ENCODE data around the gene NALCN. TPM values are rescaled to one million over a fixed set of nuclear protein-coding genes. Genes with fewer than 3 reads are reported as not detected.

The NALCN gene
- 1 to 10 TPM in 3 of 6 donors, under 1 TPM in 3; 0.51 to 5.1 (median 1.2) TPM for total RNA-seq
- polyA plus RNA-seq, result 1 to 10 TPM; 2.4 to 2.7 TPM

DNA sequence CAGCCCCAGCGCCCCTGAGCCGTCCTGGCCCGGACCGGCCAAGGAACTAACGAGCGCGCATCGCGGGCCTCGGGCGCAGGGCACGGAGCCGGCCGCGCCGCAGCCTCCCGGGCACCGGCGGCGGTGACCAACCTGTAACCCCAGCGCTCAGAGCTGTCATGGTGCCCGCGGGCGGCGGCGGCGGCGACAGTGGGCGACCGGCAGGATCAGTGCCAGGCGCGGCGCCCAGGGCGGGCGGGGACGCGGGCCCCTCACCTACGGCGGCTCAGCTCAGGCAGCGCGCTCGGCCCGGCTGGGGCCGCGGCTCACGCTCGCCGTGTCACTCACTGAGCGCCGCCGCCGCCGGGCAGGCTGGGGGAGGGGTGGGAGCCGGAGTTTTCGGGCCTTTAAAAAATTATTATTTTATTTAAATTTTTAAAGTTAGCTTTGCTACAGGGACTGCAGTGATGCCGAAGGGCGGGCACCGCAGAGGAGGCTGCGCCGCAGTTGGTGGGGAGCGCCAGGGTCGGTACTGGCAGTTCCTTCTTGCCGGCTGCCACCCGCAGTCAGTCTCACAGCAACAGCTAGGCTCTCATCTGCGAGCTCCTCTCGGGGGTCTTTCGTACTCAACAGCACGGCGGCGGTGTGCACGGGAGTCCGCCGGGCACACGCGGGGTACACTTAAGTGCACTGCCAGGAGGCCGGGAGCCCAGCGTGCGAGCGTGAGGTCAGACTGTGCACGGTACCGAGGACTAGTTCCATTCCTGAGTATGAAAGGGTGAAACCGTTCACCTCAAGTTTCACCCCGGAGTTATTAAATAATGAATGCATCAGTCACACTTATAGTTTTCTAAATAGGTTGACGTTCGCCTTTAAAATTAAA, at the start of gene NALCN:
NALCN (minus strand) TSS at position 328 of the 862 bp plus-strand sequence. CDS start 17,382 bp downstream, outside the sequence.
- DNase-seq, result peak; percentile 26 to 77 (median 36)

DNA sequence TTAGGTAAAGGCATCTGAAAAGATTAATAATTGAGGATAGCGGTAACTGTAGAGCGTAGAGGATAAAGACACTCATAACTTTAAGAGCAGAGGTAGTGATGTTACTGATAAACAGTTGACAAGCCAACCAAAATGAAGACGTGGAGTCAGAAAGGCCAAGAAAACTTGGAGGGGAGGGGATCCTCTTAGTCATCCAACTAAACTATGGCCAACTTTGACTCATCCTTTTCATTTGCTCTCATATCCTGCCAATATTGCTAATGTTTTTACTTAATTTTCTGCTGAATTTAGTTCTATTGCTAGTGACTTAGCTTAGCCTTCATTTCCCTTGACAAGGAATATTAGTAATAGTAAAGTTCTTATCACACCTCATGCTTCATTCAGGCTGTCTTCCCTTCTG, 49.6 kb upstream of the NALCN start:
- WGBS, 2 donors, result 77 to 83% methylated on average over 3 of the region's 3 CpGs
- TF ChIP-seq, protein P1, sequence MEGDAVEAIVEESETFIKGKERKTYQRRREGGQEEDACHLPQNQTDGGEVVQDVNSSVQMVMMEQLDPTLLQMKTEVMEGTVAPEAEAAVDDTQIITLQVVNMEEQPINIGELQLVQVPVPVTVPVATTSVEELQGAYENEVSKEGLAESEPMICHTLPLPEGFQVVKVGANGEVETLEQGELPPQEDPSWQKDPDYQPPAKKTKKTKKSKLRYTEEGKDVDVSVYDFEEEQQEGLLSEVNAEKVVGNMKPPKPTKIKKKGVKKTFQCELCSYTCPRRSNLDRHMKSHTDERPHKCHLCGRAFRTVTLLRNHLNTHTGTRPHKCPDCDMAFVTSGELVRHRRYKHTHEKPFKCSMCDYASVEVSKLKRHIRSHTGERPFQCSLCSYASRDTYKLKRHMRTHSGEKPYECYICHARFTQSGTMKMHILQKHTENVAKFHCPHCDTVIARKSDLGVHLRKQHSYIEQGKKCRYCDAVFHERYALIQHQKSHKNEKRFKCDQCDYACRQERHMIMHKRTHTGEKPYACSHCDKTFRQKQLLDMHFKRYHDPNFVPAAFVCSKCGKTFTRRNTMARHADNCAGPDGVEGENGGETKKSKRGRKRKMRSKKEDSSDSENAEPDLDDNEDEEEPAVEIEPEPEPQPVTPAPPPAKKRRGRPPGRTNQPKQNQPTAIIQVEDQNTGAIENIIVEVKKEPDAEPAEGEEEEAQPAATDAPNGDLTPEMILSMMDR (IDR thresholded peaks at IDR 0.05), result no peak
- peaks cover 0 to 5% (median 0%) of the 10 kb centered on the region in 4 donors for H3K27me3 ChIP-seq
- intact Hi-C loops (cut with DNase I), result no loop called here
- H3K36me3 ChIP-seq, result no peaks in the 10 kb centered on the region
- FAIRE-seq, result no peak
- ATAC-seq, result no peak
- DNase-seq, result no peak
- no peak overlapping the region for H3K4me3 ChIP-seq
- no peaks in the 10 kb centered on the region for H3K9me3 ChIP-seq
- H3K27ac ChIP-seq, result no peak overlapping the region
- no peaks in the 10 kb centered on the region for H3K4me1 ChIP-seq

More for the DNA sequence above, at the start of gene NALCN:
- ATAC-seq, result peak; percentile 89 to 92 (median 90)
- no peaks in the 10 kb centered on the region for H3K36me3 ChIP-seq
- WGBS, 2 donors, result 1 to 2% methylated on average over 58 to 85 of the region's 85 CpGs
- TF ChIP-seq, protein P1 (IDR thresholded peaks at IDR 0.05), result no peak
- intact Hi-C loops (cut with DNase I), result no loop called here
- H3K4me1 ChIP-seq, result peaks cover 0 to 5% (median 3%) of the 10 kb centered on the region in 3 donors
- no peaks in the 10 kb centered on the region for H3K27me3 ChIP-seq
- no peaks in the 10 kb centered on the region for H3K9me3 ChIP-seq
- no peak for FAIRE-seq
- peak within 1 kb of the TSS in 2 of 4 donors; percentile 5 to 11 for H3K27ac ChIP-seq
- peak within 1 kb of the TSS; percentile 43 to 64 (median 46) for H3K4me3 ChIP-seq

DNA sequence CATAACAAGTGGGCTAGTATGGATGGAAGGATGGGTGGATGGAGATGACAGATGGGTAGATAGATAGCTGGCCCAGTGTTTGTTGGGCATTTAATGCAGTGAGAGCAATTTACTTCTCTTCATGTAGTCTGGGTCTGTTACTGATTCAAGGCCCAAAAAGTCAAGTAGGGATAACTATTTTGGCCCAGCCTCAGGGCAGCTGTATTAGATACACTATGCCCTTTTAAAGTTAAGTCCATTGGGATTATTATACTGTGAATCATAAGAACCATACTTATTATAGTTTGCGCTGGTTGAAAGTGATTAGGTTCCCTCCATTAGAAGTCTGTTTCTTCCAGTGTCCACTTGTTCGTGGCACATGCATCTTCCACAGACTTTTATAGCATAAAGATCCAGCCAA, 40.9 kb upstream of the NALCN start:
- DNase-seq (no peak), FAIRE-seq (no peak), ATAC-seq (no peak)
- TF ChIP-seq, protein P1 (IDR thresholded peaks at IDR 0.05), result no peak
- WGBS, 2 donors, result 85 to 90% methylated on average over 2 of the region's 2 CpGs
- no peaks in the 10 kb centered on the region for H3K4me1 ChIP-seq
- H3K9me3 ChIP-seq, result no peaks in the 10 kb centered on the region
- H3K27me3 ChIP-seq, result no peaks in the 10 kb centered on the region
- intact Hi-C loops (cut with DNase I), result no loop called here
- H3K27ac ChIP-seq, result no peak overlapping the region
- H3K36me3 ChIP-seq, result no peaks in the 10 kb centered on the region
- H3K4me3 ChIP-seq, result no peak overlapping the region

GRCh38 chr13:101455863-101456262, 39.6 kb upstream of the NALCN start:
- Histone ChIP-seq H3K27me3 (no peaks in the 10 kb centered on the region), H3K27ac (no peak overlapping the region), H3K36me3 (no peaks in the 10 kb centered on the region), H3K4me3 (no peak overlapping the region), H3K9me3 (no peaks in the 10 kb centered on the region), H3K4me1 (no peaks in the 10 kb centered on the region)
- intact Hi-C loops (cut with DNase I), result no loop called here
- ATAC-seq, result no peak
- 57 to 62% methylated on average over 3 of the region's 3 CpGs for WGBS, 2 donors
- DNase-seq, result no peak
- TF ChIP-seq, protein P1 (IDR thresholded peaks at IDR 0.05), result no peak
- FAIRE-seq, result no peak

GRCh38 chr13:101454767-101455166, 38.5 kb upstream of the NALCN start:
- TF ChIP-seq, protein P1 (IDR thresholded peaks at IDR 0.05), result no peak
- no peak for FAIRE-seq
- Histone ChIP-seq H3K4me3 (no peak overlapping the region), H3K9me3 (no peaks in the 10 kb centered on the region), H3K27ac (no peak overlapping the region), H3K36me3 (no peaks in the 10 kb centered on the region), H3K4me1 (no peaks in the 10 kb centered on the region), H3K27me3 (no peaks in the 10 kb centered on the region)
- no peak for ATAC-seq
- no peak for DNase-seq
- intact Hi-C loops (cut with DNase I), result no loop called here
- 41 to 51% methylated on average over 2 of the region's 2 CpGs for WGBS, 2 donors

Data from pancreas (tissue), 10 donors.